ENCODE results near the gene POC1A. TPM values are rescaled to one million over a fixed set of nuclear protein-coding genes. Genes with fewer than 3 reads are reported as not detected.

POC1A gene
- total and polyA plus RNA-seq, 3 donors from 2014 or later, result 16.7 to 36.1 (median 21.7) TPM

GRCh38 chr3:52109611-52110301, 44.5 kb downstream of the POC1A start:
- intact Hi-C loops (cut with DNase I; ENCODE audit: low total_unique reads), result no loop called here
- 45 to 48% methylated on average over 8 of the region's 8 CpGs for WGBS, 2 donors
- H3K27me3 ChIP-seq, result no peaks in the 10 kb centered on the region
- no peak overlapping the region for H3K4me3 ChIP-seq
- H3K27ac ChIP-seq, result no peak overlapping the region
- no peak for DNase-seq
- no peaks in the 10 kb centered on the region for H3K36me3 ChIP-seq (ENCODE audit: low read depth, missing control alignments)
- TF ChIP-seq POLR2A (IDR thresholded peaks at IDR 0.05), result no peak
- no peak for TF ChIP-seq CTCF (IDR thresholded peaks at IDR 0.05)
- no peaks in the 10 kb centered on the region for H3K9me3 ChIP-seq
- H3K4me1 ChIP-seq, result peaks cover 18% of the 10 kb centered on the region

GRCh38 chr3:52108302-52109232, 45.7 kb downstream of the POC1A start:
- Histone ChIP-seq H3K9me3 (no peaks in the 10 kb centered on the region), H3K36me3 (ENCODE audit: low read depth, missing control alignments) (no peaks in the 10 kb centered on the region), H3K27ac (peak overlapping the region in 1 of 2 donors; percentile 25), H3K27me3 (no peaks in the 10 kb centered on the region), H3K4me3 (no peak overlapping the region), H3K4me1 (peaks cover 18% of the 10 kb centered on the region)
- 49 to 54% methylated on average over 13 to 20 of the region's 20 CpGs for WGBS, 2 donors
- intact Hi-C loops (cut with DNase I; ENCODE audit: low total_unique reads), result no loop called here
- DNase-seq, result peak; percentile 37
- peak in 1 of 3 experiments; percentile 16 for TF ChIP-seq CTCF (IDR thresholded peaks at IDR 0.05)
- no peak for TF ChIP-seq POLR2A (IDR thresholded peaks at IDR 0.05)

GRCh38 chr3:52106951-52107611, 47.1 kb downstream of the POC1A start:
- H3K9me3 ChIP-seq, result no peaks in the 10 kb centered on the region
- DNase-seq, result no peak
- no peaks in the 10 kb centered on the region for H3K27me3 ChIP-seq
- H3K36me3 ChIP-seq (ENCODE audit: low read depth, missing control alignments), result no peaks in the 10 kb centered on the region
- H3K4me1 ChIP-seq, result peaks cover 18% of the 10 kb centered on the region
- intact Hi-C loops (cut with DNase I; ENCODE audit: low total_unique reads), result no loop called here
- H3K4me3 ChIP-seq, result no peak overlapping the region
- TF ChIP-seq POLR2A (IDR thresholded peaks at IDR 0.05) (no peak), CTCF (IDR thresholded peaks at IDR 0.05) (no peak)
- H3K27ac ChIP-seq, result no peak overlapping the region
- WGBS, 2 donors, result 94 to 96% methylated on average over 9 to 11 of the region's 11 CpGs

GRCh38 chr3:52104684-52105640, 49.3 kb downstream of the POC1A start:
- H3K4me3 ChIP-seq, result no peak overlapping the region
- TF ChIP-seq POLR2A (IDR thresholded peaks at IDR 0.05), result no peak
- no peak for TF ChIP-seq CTCF (IDR thresholded peaks at IDR 0.05)
- WGBS, 2 donors, result 84 to 88% methylated on average over 10 of the region's 10 CpGs
- H3K27me3 ChIP-seq, result no peaks in the 10 kb centered on the region
- no peaks in the 10 kb centered on the region for H3K9me3 ChIP-seq
- H3K36me3 ChIP-seq (ENCODE audit: low read depth, missing control alignments), result no peaks in the 10 kb centered on the region
- H3K4me1 ChIP-seq, result peaks cover 18% of the 10 kb centered on the region
- intact Hi-C loops (cut with DNase I; ENCODE audit: low total_unique reads), result no loop called here
- no peak for DNase-seq
- H3K27ac ChIP-seq, result no peak overlapping the region

All from testis (tissue), 3 donors.